Measurements from ENCODE around the gene CAMTA1. TPM values are rescaled to one million over a fixed set of nuclear protein-coding genes. Genes with fewer than 3 reads are reported as not detected.

The CAMTA1 gene
- total and polyA plus RNA-seq, 4 donors, result 18.0 to 93.5 (median 35.8) TPM

GRCh38 chr1:6923416-6923815 lies 138.2 kb downstream of the CAMTA1 start:
- H3K9me3 ChIP-seq (ENCODE audit: control insufficient read depth in 4 of 4, low read length in 3 of 4), result no peaks in the 10 kb centered on the region
- H3K9ac ChIP-seq (ENCODE audit: low read depth in 1 of 2, low read length in 2 of 2), result no peak overlapping the region
- H3K4me3 ChIP-seq (ENCODE audit: low read depth in 1 of 3, low read length in 3 of 3), result no peak overlapping the region
- 81% methylated on average over 6 of the region's 6 CpGs for WGBS
- DNase-seq (ENCODE audit: low spot score), result no peak
- peaks cover 0 to 3% (median 0%) of the 10 kb centered on the region in 4 donors for H3K4me1 ChIP-seq (ENCODE audit: control insufficient read depth in 4 of 4, insufficient read depth in 4 of 4, low read length in 3 of 4)
- no peak overlapping the region for H3K27ac ChIP-seq (ENCODE audit: low read depth in 1 of 2, low read length in 2 of 2)
- no peak for TF ChIP-seq HNF4A (conservative IDR thresholded peaks at IDR 0.05)
- TF ChIP-seq NR2F2 (IDR thresholded peaks at IDR 0.05), result no peak
- no peak for TF ChIP-seq EGR1 (IDR thresholded peaks at IDR 0.05; ENCODE audit: low read depth in 2 of 2)
- no peak for TF ChIP-seq YY1 (IDR thresholded peaks at IDR 0.05)
- no peak for TF ChIP-seq TAF1 (conservative IDR thresholded peaks at IDR 0.05)
- H3K36me3 ChIP-seq (ENCODE audit: control insufficient read depth in 4 of 4, insufficient read depth in 3 of 4, low read depth in 1 of 4, low read length in 3 of 4), result no peaks in the 10 kb centered on the region
- no peaks in the 10 kb centered on the region for H3K27me3 ChIP-seq (ENCODE audit: control insufficient read depth in 4 of 4, insufficient read depth in 4 of 4, low read length in 3 of 4)

- no peak for DNase-seq (ENCODE audit: low spot score)
- Histone ChIP-seq H3K4me1 (ENCODE audit: control insufficient read depth in 4 of 4, insufficient read depth in 4 of 4, low read length in 3 of 4) (peaks cover 0 to 3% (median 0%) of the 10 kb centered on the region in 4 donors), H3K9me3 (ENCODE audit: control insufficient read depth in 4 of 4, low read length in 3 of 4) (no peaks in the 10 kb centered on the region), H3K27ac (ENCODE audit: low read depth in 1 of 2, low read length in 2 of 2) (no peak overlapping the region), H3K27me3 (ENCODE audit: control insufficient read depth in 4 of 4, insufficient read depth in 4 of 4, low read length in 3 of 4) (no peaks in the 10 kb centered on the region), H3K4me3 (ENCODE audit: low read depth in 1 of 3, low read length in 3 of 3) (no peak overlapping the region), H3K9ac (ENCODE audit: low read depth in 1 of 2, low read length in 2 of 2) (no peak overlapping the region), H3K36me3 (ENCODE audit: control insufficient read depth in 4 of 4, insufficient read depth in 3 of 4, low read depth in 1 of 4, low read length in 3 of 4) (no peaks in the 10 kb centered on the region)
- TF ChIP-seq FOXA2 (IDR thresholded peaks at IDR 0.05) (no peak), NR2F2 (IDR thresholded peaks at IDR 0.05) (no peak), HNF4G (IDR thresholded peaks at IDR 0.05) (no peak), SP1 (IDR thresholded peaks at IDR 0.05) (no peak), TAF1 (conservative IDR thresholded peaks at IDR 0.05) (no peak), MAX (IDR thresholded peaks at IDR 0.05) (no peak), EGR1 (IDR thresholded peaks at IDR 0.05; ENCODE audit: low read depth in 2 of 2) (no peak)
- TF ChIP-seq, protein P1, sequence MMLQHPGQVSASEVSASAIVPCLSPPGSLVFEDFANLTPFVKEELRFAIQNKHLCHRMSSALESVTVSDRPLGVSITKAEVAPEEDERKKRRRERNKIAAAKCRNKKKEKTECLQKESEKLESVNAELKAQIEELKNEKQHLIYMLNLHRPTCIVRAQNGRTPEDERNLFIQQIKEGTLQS (IDR thresholded peaks at IDR 0.05), result no peak
- TF ChIP-seq, protein P2, sequence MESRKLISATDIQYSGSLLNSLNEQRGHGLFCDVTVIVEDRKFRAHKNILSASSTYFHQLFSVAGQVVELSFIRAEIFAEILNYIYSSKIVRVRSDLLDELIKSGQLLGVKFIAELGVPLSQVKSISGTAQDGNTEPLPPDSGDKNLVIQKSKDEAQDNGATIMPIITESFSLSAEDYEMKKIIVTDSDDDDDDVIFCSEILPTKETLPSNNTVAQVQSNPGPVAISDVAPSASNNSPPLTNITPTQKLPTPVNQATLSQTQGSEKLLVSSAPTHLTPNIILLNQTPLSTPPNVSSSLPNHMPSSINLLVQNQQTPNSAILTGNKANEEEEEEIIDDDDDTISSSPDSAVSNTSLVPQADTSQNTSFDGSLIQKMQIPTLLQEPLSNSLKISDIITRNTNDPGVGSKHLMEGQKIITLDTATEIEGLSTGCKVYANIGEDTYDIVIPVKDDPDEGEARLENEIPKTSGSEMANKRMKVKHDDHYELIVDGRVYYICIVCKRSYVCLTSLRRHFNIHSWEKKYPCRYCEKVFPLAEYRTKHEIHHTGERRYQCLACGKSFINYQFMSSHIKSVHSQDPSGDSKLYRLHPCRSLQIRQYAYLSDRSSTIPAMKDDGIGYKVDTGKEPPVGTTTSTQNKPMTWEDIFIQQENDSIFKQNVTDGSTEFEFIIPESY (IDR thresholded peaks at IDR 0.05), result no peak
- WGBS, result 81% methylated on average over 18 of the region's 18 CpGs
Observed at GRCh38 chr1:6923955-6924881, 139.0 kb downstream of the CAMTA1 start.

DNA sequence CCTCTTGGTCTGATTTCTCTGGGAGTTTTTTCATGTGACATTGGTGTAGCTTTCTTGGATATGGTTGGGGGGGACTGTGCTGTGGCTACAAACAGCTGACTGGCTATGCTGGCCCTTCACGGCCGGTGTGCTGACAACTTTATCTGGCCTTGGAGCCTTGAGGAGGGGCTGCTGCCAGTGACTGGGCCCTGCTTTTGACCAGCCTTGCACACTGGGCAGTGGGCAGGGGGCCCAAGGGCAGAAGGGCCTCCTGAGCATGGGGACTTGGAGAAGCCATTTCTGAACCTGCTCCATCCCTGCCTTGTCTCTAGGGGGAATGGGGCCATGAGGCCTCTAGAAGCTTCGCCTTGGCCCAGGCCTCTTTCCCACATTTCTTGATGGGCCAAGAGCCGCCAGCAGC lies 139.6 kb downstream of the CAMTA1 start:
- Histone ChIP-seq H3K4me1 (ENCODE audit: control insufficient read depth in 4 of 4, insufficient read depth in 4 of 4, low read length in 3 of 4) (peaks cover 0 to 3% (median 0%) of the 10 kb centered on the region in 4 donors), H3K36me3 (ENCODE audit: control insufficient read depth in 4 of 4, insufficient read depth in 3 of 4, low read depth in 1 of 4, low read length in 3 of 4) (no peaks in the 10 kb centered on the region), H3K9me3 (ENCODE audit: control insufficient read depth in 4 of 4, low read length in 3 of 4) (no peaks in the 10 kb centered on the region), H3K27ac (ENCODE audit: low read depth in 1 of 2, low read length in 2 of 2) (no peak overlapping the region), H3K9ac (ENCODE audit: low read depth in 1 of 2, low read length in 2 of 2) (no peak overlapping the region), H3K27me3 (ENCODE audit: control insufficient read depth in 4 of 4, insufficient read depth in 4 of 4, low read length in 3 of 4) (no peaks in the 10 kb centered on the region), H3K4me3 (ENCODE audit: low read depth in 1 of 3, low read length in 3 of 3) (no peak overlapping the region)
- DNase-seq (ENCODE audit: low spot score), result no peak
- WGBS, result 86% methylated on average over 4 of the region's 4 CpGs
- TF ChIP-seq, protein P3, sequence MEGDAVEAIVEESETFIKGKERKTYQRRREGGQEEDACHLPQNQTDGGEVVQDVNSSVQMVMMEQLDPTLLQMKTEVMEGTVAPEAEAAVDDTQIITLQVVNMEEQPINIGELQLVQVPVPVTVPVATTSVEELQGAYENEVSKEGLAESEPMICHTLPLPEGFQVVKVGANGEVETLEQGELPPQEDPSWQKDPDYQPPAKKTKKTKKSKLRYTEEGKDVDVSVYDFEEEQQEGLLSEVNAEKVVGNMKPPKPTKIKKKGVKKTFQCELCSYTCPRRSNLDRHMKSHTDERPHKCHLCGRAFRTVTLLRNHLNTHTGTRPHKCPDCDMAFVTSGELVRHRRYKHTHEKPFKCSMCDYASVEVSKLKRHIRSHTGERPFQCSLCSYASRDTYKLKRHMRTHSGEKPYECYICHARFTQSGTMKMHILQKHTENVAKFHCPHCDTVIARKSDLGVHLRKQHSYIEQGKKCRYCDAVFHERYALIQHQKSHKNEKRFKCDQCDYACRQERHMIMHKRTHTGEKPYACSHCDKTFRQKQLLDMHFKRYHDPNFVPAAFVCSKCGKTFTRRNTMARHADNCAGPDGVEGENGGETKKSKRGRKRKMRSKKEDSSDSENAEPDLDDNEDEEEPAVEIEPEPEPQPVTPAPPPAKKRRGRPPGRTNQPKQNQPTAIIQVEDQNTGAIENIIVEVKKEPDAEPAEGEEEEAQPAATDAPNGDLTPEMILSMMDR (IDR thresholded peaks at IDR 0.05; ENCODE audit: low read depth, low read length, missing input control), result no peak
- TF ChIP-seq MAX (IDR thresholded peaks at IDR 0.05), result no peak
- TF ChIP-seq SP1 (IDR thresholded peaks at IDR 0.05), result no peak
- no peak for TF ChIP-seq HNF4A (conservative IDR thresholded peaks at IDR 0.05)
- TF ChIP-seq HNF4G (IDR thresholded peaks at IDR 0.05), result no peak
- no peak for TF ChIP-seq RAD21 (IDR thresholded peaks at IDR 0.05)
- TF ChIP-seq JUND (IDR thresholded peaks at IDR 0.05), result no peak
- no peak for TF ChIP-seq REST (IDR thresholded peaks at IDR 0.05)
- TF ChIP-seq YY1 (IDR thresholded peaks at IDR 0.05), result no peak
- no peak for TF ChIP-seq FOXA1 (IDR thresholded peaks at IDR 0.05)
- TF ChIP-seq, protein P1 (IDR thresholded peaks at IDR 0.05), result no peak
- TF ChIP-seq FOXA2 (IDR thresholded peaks at IDR 0.05), result no peak
- TF ChIP-seq TAF1 (conservative IDR thresholded peaks at IDR 0.05), result no peak

Data from liver (tissue), 9 donors.